GM12878 (cell line): Measurements from ENCODE around the gene HACD3. TPM values are rescaled to one million over a fixed set of nuclear protein-coding genes. Genes with fewer than 3 reads are reported as not detected.

Experiments
- ATAC-seq: fragments of 200-7000 bp; cut with Tn5 transposase; 3 replicates; pipeline ENCODE4 v1.9.1; 2020; ENCODE audit warnings: mild to moderate bottlenecking, moderate library complexity
- Bru-seq: library from RNA; stranded (reverse); fragments of 400-500 nt; gene quantifications from one replicate; lab custom pipeline; 2021; lab: Mats Ljungman, UMichigan
- BruChase-seq, 2 experiments: library from RNA; stranded (reverse); fragments of 400-500 nt; gene quantifications; one replicate each; lab custom pipeline; 2021; lab: Mats Ljungman, UMichigan
- BruUV-seq: library from RNA; stranded (reverse); fragments of 400-500 nt; replicated peaks from 2 replicates; lab custom pipeline; 2021; lab: Mats Ljungman, UMichigan
- CTCF ChIA-PET: fragments of 300-600 bp; sonication (Branson Sonifier 250); formaldehyde crosslinking; extraction: SDS; loops from one replicate; lab custom pipeline; 2021; ENCODE audit warnings: inconsistent platforms; lab: Yijun Ruan, JAX
- POLR2A ChIA-PET: fragments of 350-600 bp; formaldehyde crosslinking; extraction: SDS; loops from one replicate; lab custom pipeline; 2021; ENCODE audit warnings: inconsistent platforms; lab: Charles Lee
- RAD21 ChIA-PET: fragments of 300-600 bp; sonication (Branson Sonifier 250); formaldehyde crosslinking; loops from one replicate; lab custom pipeline; 2023; ENCODE audit warnings: antibody characterized with exemption; ENCODE audit not compliant: unreplicated experiment; lab: Charles Lee
- SMC1A ChIA-PET: fragments of 300-600 bp; sonication (Branson Sonifier 250); formaldehyde crosslinking; loops from one replicate; lab custom pipeline; 2023; ENCODE audit not compliant: unreplicated experiment, uncharacterized antibody; lab: Charles Lee
- DNase-seq: peaks from one replicate; pipeline ENCODE4 v3.0.0-alpha.2; 2011; ENCODE audit warnings: low read depth, low spot score
- FAIRE-seq: peaks from 3 replicates; lab custom pipeline; 2011; peaks lifted over from hg19 to GRCh38; lab: Jason Lieb, UNC
- H2AFZ ChIP-seq: 2 replicates; pipeline ENCODE4 v1.6.0; 2011; ENCODE audit warnings: low read depth, low read length, control low read depth; ENCODE audit not compliant: control insufficient read depth
- H3K27ac ChIP-seq: 2 replicates; pipeline ENCODE4 v1.5.1; 2011; ENCODE audit warnings: control low read depth; ENCODE audit not compliant: control insufficient read depth, insufficient read depth
- H3K27me3 ChIP-seq, 2 experiments: replicated peaks in 1 of 2; 2 replicates each; pipeline versions ENCODE4 v1.6.0 to v1.6.1; 2011; ENCODE audit warnings: low read length in 1 of 2; ENCODE audit not compliant: control insufficient read depth in 2 of 2, insufficient read depth in 2 of 2
- H3K36me3 ChIP-seq, 2 experiments: 2 replicates each; pipeline ENCODE4 v1.5.1; 2011; ENCODE audit warnings: low read length in 1 of 2; ENCODE audit not compliant: control insufficient read depth in 2 of 2, insufficient read depth in 2 of 2
- H3K4me1 ChIP-seq: 2 replicates; pipeline ENCODE4 v1.6.1; 2011; ENCODE audit warnings: mild to moderate bottlenecking, low read length, moderate library complexity, mixed read lengths; ENCODE audit not compliant: control insufficient read depth, insufficient read depth
- H3K4me2 ChIP-seq: 2 replicates; pipeline ENCODE4 v1.6.0; 2011; ENCODE audit warnings: control low read depth; ENCODE audit not compliant: control insufficient read depth, insufficient read depth
- H3K4me3 ChIP-seq: fragments of 200-600 bp; sonication (generic); 2 replicates; pipeline ENCODE4 v1.5.1; 2016
- H3K79me2 ChIP-seq: 2 replicates; pipeline ENCODE4 v1.6.0; 2011; ENCODE audit warnings: low read length; ENCODE audit not compliant: control insufficient read depth, insufficient read depth
- H3K9ac ChIP-seq: 2 replicates; pipeline ENCODE4 v1.8.0; 2011; ENCODE audit warnings: low read length, control low read depth, mixed read lengths; ENCODE audit not compliant: control insufficient read depth, insufficient read depth
- H3K9me3 ChIP-seq: replicated peaks from 3 replicates; pipeline ENCODE4 v1.5.1; 2011; ENCODE audit warnings: mild to moderate bottlenecking, low read length; ENCODE audit not compliant: control insufficient read depth, insufficient read depth
- H4K20me1 ChIP-seq: 2 replicates; pipeline ENCODE4 v1.6.0; 2011; ENCODE audit not compliant: control insufficient read depth, insufficient read depth
- GABPA ChIP-seq: IDR thresholded peaks from 2 replicates; pipeline ENCODE4 v1.6.1; 2014; ENCODE audit warnings: antibody characterized with exemption, low read depth, mild to moderate bottlenecking, inconsistent platforms
- KDM1A ChIP-seq: fragments of 200-600 bp; sonication (generic); IDR thresholded peaks from 2 replicates; pipeline ENCODE4 v1.6.1; 2016; ENCODE audit warnings: borderline replicate concordance
- MTA2 ChIP-seq: fragments of 450-650 bp; IDR thresholded peaks from 2 replicates; pipeline ENCODE4 v1.6.1; 2016; ENCODE audit warnings: low read depth, mild to moderate bottlenecking, moderate library complexity
- RELA ChIP-seq: fragments of 450-650 bp; IDR thresholded peaks from 2 replicates; pipeline ENCODE4 v1.8.0; 2014; ENCODE audit warnings: borderline replicate concordance; ENCODE audit not compliant: partially characterized antibody
- SPI1 ChIP-seq: IDR thresholded peaks from 2 replicates; pipeline ENCODE4 v1.6.1; 2011; ENCODE audit warnings: low read depth, mild to moderate bottlenecking, low read length, moderate library complexity, borderline replicate concordance; ENCODE audit not compliant: insufficient read depth
- ZNF207 ChIP-seq: fragments of 450-650 bp; IDR thresholded peaks from 2 replicates; pipeline ENCODE4 v1.6.1; 2014; ENCODE audit warnings: antibody characterized with exemption, mild to moderate bottlenecking, borderline replicate concordance
- WGBS: methylation state at CpG from one replicate; pipeline ENCODE4 v1.1.6; 2016; ENCODE audit warnings: low lambda C conversion rate; ENCODE audit not compliant: insufficient replicate concordance, insufficient coverage; ENCODE audit errors: missing lambda C conversion rate; 5-methylcytosine and 5-hydroxymethylcytosine counted together
- in situ Hi-C: fragments of 300-500 bp; cut with MboI; formaldehyde crosslinking; loops from 9 replicates; pipeline ENCODE4 v1.14.3; 2018; ENCODE audit warnings: mixed read lengths
- intact Hi-C: fragments of 100-400 bp; cut with micrococcal nuclease; formaldehyde crosslinking; loops from one replicate; pipeline ENCODE4 v1.14.2; 2022; ENCODE audit not compliant: unreplicated experiment
- long read RNA-seq, 2 experiments: library from polyadenylated mRNA; unstranded; transcript quantifications; one replicate each; pipeline ENCODE4 v2.0.0, GENCODE V29; 2019 to 2020
- polyA minus RNA-seq, 3 experiments: library from RNA; depleted of rRNA, polyadenylated mRNA; stranded (reverse); fragments of >200 nt; gene quantifications; 2 replicates each; pipeline ENCODE4 v1.2.3, GENCODE V29; 2011
- polyA plus RNA-seq, 11 experiments: library from polyadenylated mRNA; depleted of rRNA in 4 of 11; unstranded in 6 of 11; stranded (reverse) in 5 of 11; fragments of >200 nt; fragmentation: Nextera tagmentation in 4 of 11; fragmentation: Illumina TruSeq in 1 of 11; extraction: Ambion mirVana in 4 of 11; extraction: Trizol in 1 of 11; gene quantifications; 1 replicate in 1 of 11; 2 replicates in 10 of 11; pipeline versions ENCODE4 v1.2.1 to v1.2.3, GENCODE V29; 2011 to 2016; ENCODE audit warnings: inconsistent platforms in 2 of 11, missing spikeins in 2 of 11, low read depth in 1 of 11
- total RNA-seq, 4 experiments: library from RNA; depleted of rRNA in 3 of 4; stranded (reverse); fragments of >200 nt in 3 of 4; fragmentation: Illumina TruSeq in 1 of 4; extraction: Trizol in 1 of 4; gene quantifications; 2 replicates each; pipeline versions ENCODE4 v1.2.1 to v1.2.3, GENCODE V29; 2013 to 2021
- TF ChIP-seq, protein P1 (sequence below): fragments of 450-650 bp; formaldehyde crosslinking; IDR thresholded peaks from 2 replicates; pipeline ENCODE4 v1.4.0; 2020; ENCODE audit warnings: mild to moderate bottlenecking, moderate library complexity
- TF ChIP-seq, protein P2 (sequence below): fragments of 450-650 bp; formaldehyde crosslinking; IDR thresholded peaks from 2 replicates; pipeline ENCODE4 v1.4.0; 2022; ENCODE audit warnings: mild to moderate bottlenecking, moderate library complexity

HACD3 gene, protein sequence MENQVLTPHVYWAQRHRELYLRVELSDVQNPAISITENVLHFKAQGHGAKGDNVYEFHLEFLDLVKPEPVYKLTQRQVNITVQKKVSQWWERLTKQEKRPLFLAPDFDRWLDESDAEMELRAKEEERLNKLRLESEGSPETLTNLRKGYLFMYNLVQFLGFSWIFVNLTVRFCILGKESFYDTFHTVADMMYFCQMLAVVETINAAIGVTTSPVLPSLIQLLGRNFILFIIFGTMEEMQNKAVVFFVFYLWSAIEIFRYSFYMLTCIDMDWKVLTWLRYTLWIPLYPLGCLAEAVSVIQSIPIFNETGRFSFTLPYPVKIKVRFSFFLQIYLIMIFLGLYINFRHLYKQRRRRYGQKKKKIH
- total RNA-seq (2013; cell fraction: nucleolus; rRNA removed): 67.7 and 71.3 TPM in 2 replicates
- total RNA-seq (2014; rRNA removed): 49.5 and 55.1 TPM in 2 replicates
- total RNA-seq (2014; rRNA removed; fragmentation: Illumina TruSeq; extraction: Trizol): 49.2 and 49.6 TPM in 2 replicates
- 27.7 and 30.2 TPM in 2 replicates for total RNA-seq (2021)
- polyA plus RNA-seq (2011; ENCODE audit: low read depth): 12.7 TPM
- 47.2 and 54.2 TPM in 2 replicates for polyA plus RNA-seq (2011; rRNA removed)
- polyA plus RNA-seq (2011; cell fraction: cytosol; rRNA removed): 26.7 and 27.9 TPM in 2 replicates
- 12.8 and 15.2 TPM in 2 replicates for polyA plus RNA-seq (2011; cell fraction: nucleus; rRNA removed)
- 16.9 and 18.4 TPM in 2 replicates for polyA plus RNA-seq (2012)
- polyA plus RNA-seq (2014; fragmentation: Illumina TruSeq; extraction: Trizol): 53.3 and 58.1 TPM in 2 replicates
- polyA plus RNA-seq (2014; fragmentation: Nextera tagmentation; extraction: Ambion mirVana): 10 to 100 TPM; 25.9 to 26.7 TPM
- 33.3 and 38.4 TPM in 2 replicates for polyA plus RNA-seq (2014; rRNA removed)
- 10 to 100 TPM; 67.2 to 75.8 TPM for polyA plus RNA-seq (2016; fragmentation: Nextera tagmentation; extraction: Ambion mirVana)
- 23.2 and 28.5 TPM in 2 replicates for polyA minus RNA-seq (2011; rRNA and poly(A)+ RNA removed)
- 12.2 and 18.4 TPM in 2 replicates for polyA minus RNA-seq (2011; cell fraction: cytosol; rRNA and poly(A)+ RNA removed)
- polyA minus RNA-seq (2011; cell fraction: nucleus; rRNA and poly(A)+ RNA removed): 11.5 and 21.1 TPM in 2 replicates
- percentile 72 among the genes with signal in this experiment for Bru-seq, nascent RNA
- BruChase-seq, experiment 1, labeled RNA remaining after a 6-hour chase: percentile 77 among the genes with signal in this experiment
- BruChase-seq, experiment 2, labeled RNA remaining after a 2-hour chase: percentile 76 among the genes with signal in this experiment
- long read RNA-seq, experiment 1, transcript HACD3-201 (11 exons, 3,228 nt): major isoform, 59 of 77 reads
- long read RNA-seq, experiment 1, partial matches to known transcripts: 6 of 77 reads
- long read RNA-seq, experiment 1, other reads (novel, unspliced or antisense): 12 of 77 reads
- long read RNA-seq, experiment 2, transcript HACD3-202 (10 exons, 1,332 nt): minor isoform, 6 of 481 reads
- long read RNA-seq, experiment 2, transcript HACD3-201 (11 exons, 3,228 nt): major isoform, 420 of 481 reads
- long read RNA-seq, experiment 2, partial matches to known transcripts: 15 of 481 reads
- long read RNA-seq, experiment 2, other reads (novel, unspliced or antisense): 38 of 481 reads

DNA sequence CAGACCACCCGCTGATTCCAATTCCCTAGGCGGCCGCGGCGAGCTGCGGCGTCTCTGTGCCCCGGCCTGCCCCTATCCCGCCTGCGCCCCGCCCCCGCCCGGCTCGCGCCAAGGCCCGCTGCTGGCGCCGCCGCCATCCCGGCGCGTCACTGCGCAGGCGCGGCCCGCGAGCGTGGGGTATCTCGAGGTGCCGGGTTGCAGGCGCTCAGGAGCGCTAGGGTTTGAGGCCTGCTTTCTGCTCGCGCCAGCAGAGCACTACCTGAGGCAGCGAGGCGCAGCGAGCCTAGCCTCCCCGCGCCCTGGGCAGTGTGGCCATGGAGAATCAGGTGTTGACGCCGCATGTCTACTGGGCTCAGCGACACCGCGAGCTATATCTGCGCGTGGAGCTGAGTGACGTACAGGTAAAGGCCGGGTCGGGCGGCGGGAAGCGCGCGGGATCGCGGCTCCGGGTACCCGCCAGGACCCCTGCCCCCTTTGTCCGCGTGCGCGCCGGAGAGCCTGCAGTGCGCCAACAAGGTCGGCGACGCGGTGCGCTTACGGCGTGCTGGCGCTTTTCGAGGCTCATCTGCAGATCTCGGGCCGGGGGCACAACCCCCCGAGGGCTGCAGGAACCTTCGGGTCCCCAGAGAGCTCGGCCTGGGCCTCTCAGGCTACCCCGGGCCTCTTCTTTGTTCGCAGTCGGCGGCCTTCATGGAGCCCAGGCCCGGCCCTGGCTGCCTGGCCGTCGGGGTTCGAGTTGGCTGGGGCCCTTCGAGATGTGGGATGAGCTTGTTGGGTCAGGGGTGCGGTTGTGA lies at the start of gene HACD3:
HACD3 (plus strand) TSS at position 146 of the 794 bp plus-strand sequence; CDS start at position 315, 169 bp downstream.
- POLR2A ChIA-PET: interaction anchor here (0.8 to 3.2 kb wide), 6 partner anchors 12 to 345 kb away, joined by 3 to 13 read pairs (median 4); partner anchors contain the start of genes DPP8 and INTS14
- peaks cover 40% of the 10 kb centered on the region for H3K79me2 ChIP-seq
- in situ Hi-C loops: no loop called here
- H4K20me1 ChIP-seq: no peaks in the 10 kb centered on the region
- BruUV-seq: no TSS peak
- H3K27me3 ChIP-seq: no peaks in the 10 kb centered on the region
- no peaks in the 10 kb centered on the region for H3K9me3 ChIP-seq
- H3K9ac ChIP-seq: peak within 1 kb of the TSS; percentile 70
- no peaks in the 10 kb centered on the region for H3K36me3 ChIP-seq
- WGBS: 0% methylated on average over 82 of the region's 88 CpGs
- ATAC-seq (peak; percentile 96), DNase-seq (peak; percentile 21), FAIRE-seq (no peak)
- H3K4me2 ChIP-seq: peak within 1 kb of the TSS; percentile 93
- CTCF ChIA-PET: interaction anchor here (0.6 to 1.4 kb wide), 9 partner anchors 12 to 303 kb away, joined by 3 to 6 read pairs (median 3); partner anchors contain the start of gene DPP8
- H3K4me3 ChIP-seq: peak within 1 kb of the TSS; percentile 94
- RAD21 ChIA-PET: interaction anchor here (1.0 kb wide), 1 partner anchor 339 kb away, joined by 3 read pairs; the partner anchor contains the start of gene RAB11A
- peaks cover 3% of the 10 kb centered on the region for H3K4me1 ChIP-seq
- peak within 1 kb of the TSS; percentile 57 for H3K27ac ChIP-seq
- peak within 1 kb of the TSS; percentile 96 for H2AFZ ChIP-seq
- SMC1A ChIA-PET: interaction anchor here (0.6 to 1.3 kb wide), 4 partner anchors 9 to 109 kb away, joined by 3 to 4 read pairs (median 3); no protein-coding TSS in a partner anchor
- intact Hi-C loops: no loop called here
- TF ChIP-seq, protein P1, sequence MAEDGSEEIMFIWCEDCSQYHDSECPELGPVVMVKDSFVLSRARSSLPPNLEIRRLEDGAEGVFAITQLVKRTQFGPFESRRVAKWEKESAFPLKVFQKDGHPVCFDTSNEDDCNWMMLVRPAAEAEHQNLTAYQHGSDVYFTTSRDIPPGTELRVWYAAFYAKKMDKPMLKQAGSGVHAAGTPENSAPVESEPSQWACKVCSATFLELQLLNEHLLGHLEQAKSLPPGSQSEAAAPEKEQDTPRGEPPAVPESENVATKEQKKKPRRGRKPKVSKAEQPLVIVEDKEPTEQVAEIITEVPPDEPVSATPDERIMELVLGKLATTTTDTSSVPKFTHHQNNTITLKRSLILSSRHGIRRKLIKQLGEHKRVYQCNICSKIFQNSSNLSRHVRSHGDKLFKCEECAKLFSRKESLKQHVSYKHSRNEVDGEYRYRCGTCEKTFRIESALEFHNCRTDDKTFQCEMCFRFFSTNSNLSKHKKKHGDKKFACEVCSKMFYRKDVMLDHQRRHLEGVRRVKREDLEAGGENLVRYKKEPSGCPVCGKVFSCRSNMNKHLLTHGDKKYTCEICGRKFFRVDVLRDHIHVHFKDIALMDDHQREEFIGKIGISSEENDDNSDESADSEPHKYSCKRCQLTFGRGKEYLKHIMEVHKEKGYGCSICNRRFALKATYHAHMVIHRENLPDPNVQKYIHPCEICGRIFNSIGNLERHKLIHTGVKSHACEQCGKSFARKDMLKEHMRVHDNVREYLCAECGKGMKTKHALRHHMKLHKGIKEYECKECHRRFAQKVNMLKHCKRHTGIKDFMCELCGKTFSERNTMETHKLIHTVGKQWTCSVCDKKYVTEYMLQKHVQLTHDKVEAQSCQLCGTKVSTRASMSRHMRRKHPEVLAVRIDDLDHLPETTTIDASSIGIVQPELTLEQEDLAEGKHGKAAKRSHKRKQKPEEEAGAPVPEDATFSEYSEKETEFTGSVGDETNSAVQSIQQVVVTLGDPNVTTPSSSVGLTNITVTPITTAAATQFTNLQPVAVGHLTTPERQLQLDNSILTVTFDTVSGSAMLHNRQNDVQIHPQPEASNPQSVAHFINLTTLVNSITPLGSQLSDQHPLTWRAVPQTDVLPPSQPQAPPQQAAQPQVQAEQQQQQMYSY (CRISPR knock-in tag): no peak
- TF ChIP-seq KDM1A: no peak
- no peak for TF ChIP-seq ZNF207
- no peak for TF ChIP-seq GABPA
- TF ChIP-seq SPI1: no peak
- TF ChIP-seq, protein P2, sequence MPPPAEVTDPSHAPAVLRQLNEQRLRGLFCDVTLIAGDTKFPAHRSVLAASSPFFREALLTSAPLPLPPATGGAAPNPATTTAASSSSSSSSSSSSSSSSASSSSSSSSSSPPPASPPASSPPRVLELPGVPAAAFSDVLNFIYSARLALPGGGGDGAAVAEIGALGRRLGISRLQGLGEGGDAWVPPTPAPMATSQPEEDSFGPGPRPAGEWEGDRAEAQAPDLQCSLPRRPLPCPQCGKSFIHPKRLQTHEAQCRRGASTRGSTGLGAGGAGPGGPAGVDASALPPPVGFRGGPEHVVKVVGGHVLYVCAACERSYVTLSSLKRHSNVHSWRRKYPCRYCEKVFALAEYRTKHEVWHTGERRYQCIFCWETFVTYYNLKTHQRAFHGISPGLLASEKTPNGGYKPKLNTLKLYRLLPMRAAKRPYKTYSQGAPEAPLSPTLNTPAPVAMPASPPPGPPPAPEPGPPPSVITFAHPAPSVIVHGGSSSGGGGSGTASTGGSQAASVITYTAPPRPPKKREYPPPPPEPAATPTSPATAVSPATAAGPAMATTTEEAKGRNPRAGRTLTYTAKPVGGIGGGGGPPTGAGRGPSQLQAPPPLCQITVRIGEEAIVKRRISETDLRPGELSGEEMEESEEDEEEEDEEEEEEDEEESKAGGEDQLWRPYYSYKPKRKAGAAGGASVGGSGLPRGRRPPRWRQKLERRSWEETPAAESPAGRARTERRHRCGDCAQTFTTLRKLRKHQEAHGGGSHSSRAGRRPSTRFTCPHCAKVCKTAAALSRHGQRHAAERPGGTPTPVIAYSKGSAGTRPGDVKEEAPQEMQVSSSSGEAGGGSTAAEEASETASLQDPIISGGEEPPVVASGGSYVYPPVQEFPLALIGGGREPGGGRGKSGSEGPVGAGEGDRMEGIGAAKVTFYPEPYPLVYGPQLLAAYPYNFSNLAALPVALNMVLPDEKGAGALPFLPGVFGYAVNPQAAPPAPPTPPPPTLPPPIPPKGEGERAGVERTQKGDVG: no peak
- TF ChIP-seq MTA2: no peak
- peak; percentile 25 for TF ChIP-seq RELA
